ENCODE measurements around the gene PMEPA1. TPM values are rescaled to one million over a fixed set of nuclear protein-coding genes. Genes with fewer than 3 reads are reported as not detected.

The PMEPA1 gene
- total RNA-seq (2014; rRNA removed; shearing (Covaris generic)): 7.5 and 14.6 TPM in 2 replicates

- peak; percentile 98 for DNase-seq (ENCODE audit: low read depth)
Measured at GRCh38 chr20:57709823-57710799, at the start of gene PMEPA1. TSS of gene PMEPA1 (minus strand) at chr20:57710015. CDS start at chr20:57709582, 433 bp downstream.

GRCh38 chr20:57757767-57758166, 48.0 kb upstream of the PMEPA1 start:
- DNase-seq (ENCODE audit: low read depth): no peak

GRCh38 chr20:57756921-57757320, 47.1 kb upstream of the PMEPA1 start:
- DNase-seq (ENCODE audit: low read depth): no peak

- DNase-seq (ENCODE audit: low read depth): no peak
Measured at GRCh38 chr20:57756213-57756612, 46.4 kb upstream of the PMEPA1 start.

GRCh38 chr20:57755609-57756008, 45.8 kb upstream of the PMEPA1 start:
- no peak for DNase-seq (ENCODE audit: low read depth)

GRCh38 chr20:57754190-57754589, 44.4 kb upstream of the PMEPA1 start:
- DNase-seq (ENCODE audit: low read depth): no peak

- DNase-seq (ENCODE audit: low read depth): no peak
Measured at GRCh38 chr20:57753332-57754164, 43.7 kb upstream of the PMEPA1 start.

GRCh38 chr20:57751411-57751810, 41.6 kb upstream of the PMEPA1 start:
- no peak for DNase-seq (ENCODE audit: low read depth)

- no peak for DNase-seq (ENCODE audit: low read depth)
Measured at GRCh38 chr20:57749869-57750268, 40.1 kb upstream of the PMEPA1 start.

GRCh38 chr20:57749131-57749690, 39.4 kb upstream of the PMEPA1 start:
- DNase-seq (ENCODE audit: low read depth): no peak

GRCh38 chr20:57748601-57749130, 38.9 kb upstream of the PMEPA1 start:
- DNase-seq (ENCODE audit: low read depth): peak; percentile 99

GRCh38 chr20:57747861-57748481, 38.2 kb upstream of the PMEPA1 start:
- peak; percentile 30 for DNase-seq (ENCODE audit: low read depth)

GRCh38 chr20:57746832-57747404, 37.1 kb upstream of the PMEPA1 start:
- no peak for DNase-seq (ENCODE audit: low read depth)

- DNase-seq (ENCODE audit: low read depth): no peak
Measured at GRCh38 chr20:57746201-57746600, 36.4 kb upstream of the PMEPA1 start.

GRCh38 chr20:57744206-57744605, 34.4 kb upstream of the PMEPA1 start:
- DNase-seq (ENCODE audit: low read depth): no peak

- peak; percentile 22 for DNase-seq (ENCODE audit: low read depth)
Measured at GRCh38 chr20:57743450-57744095, 33.8 kb upstream of the PMEPA1 start.

GRCh38 chr20:57742507-57743181, 32.8 kb upstream of the PMEPA1 start:
- DNase-seq (ENCODE audit: low read depth): no peak

- DNase-seq (ENCODE audit: low read depth): no peak
Measured at GRCh38 chr20:57738484-57738883, 28.7 kb upstream of the PMEPA1 start.

GRCh38 chr20:57738053-57738452, 28.2 kb upstream of the PMEPA1 start:
- DNase-seq (ENCODE audit: low read depth): no peak

GRCh38 chr20:57737349-57737748, 27.5 kb upstream of the PMEPA1 start:
- DNase-seq (ENCODE audit: low read depth): no peak

Measured in M059J (cell line).